HG03060 (cell line): ENCODE measurements around the gene GSAP.
A peak's percentile ranks its signal among the peaks of the same experiment; 100 is the strongest.

Source experiments
- ATAC-seq: cut with Tn5 transposase; IDR thresholded peaks from one replicate; pipeline ENCODE4 v1.9.1; 2021; ENCODE audit warnings: low read depth, moderate number of reproducible peaks; ENCODE audit not compliant: unreplicated experiment

The GSAP gene

DNA sequence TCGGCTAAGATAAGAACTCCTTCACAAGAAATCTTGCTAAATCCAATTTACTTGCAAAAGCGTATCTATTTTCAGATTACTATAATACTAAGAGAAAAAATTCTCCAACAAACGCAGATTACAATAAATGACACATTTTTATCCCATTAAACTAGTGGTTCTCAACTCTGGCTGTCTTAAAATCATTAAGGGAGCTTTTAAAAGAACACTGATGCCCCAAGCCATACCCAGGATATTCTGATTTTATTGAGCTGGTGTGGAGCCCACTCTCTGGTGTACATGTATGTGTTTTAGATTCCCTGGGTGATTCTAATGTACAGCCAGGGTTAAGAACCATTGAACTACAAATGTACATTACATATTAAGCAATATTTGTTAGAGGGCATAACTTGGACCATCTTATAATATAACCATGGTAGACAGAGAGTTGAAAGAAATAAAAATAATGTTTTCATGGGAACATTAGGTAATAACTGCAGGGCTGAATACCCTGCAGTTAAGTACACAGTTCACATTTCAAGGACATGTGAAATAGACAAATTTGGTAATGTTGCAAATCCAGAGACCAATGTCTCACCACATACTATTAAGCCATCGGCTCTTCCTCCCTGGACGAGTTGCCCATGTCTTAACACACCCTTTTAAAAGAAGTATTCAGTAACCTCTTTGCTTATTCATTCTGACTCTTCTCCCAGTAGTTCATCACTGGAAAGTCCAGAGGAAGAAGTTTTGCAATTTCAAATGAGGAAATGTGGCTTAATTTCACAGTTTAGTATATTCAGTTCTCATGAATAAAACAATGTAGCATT, 6.2 kb downstream of the GSAP start:
- ATAC-seq = no peak

DNA sequence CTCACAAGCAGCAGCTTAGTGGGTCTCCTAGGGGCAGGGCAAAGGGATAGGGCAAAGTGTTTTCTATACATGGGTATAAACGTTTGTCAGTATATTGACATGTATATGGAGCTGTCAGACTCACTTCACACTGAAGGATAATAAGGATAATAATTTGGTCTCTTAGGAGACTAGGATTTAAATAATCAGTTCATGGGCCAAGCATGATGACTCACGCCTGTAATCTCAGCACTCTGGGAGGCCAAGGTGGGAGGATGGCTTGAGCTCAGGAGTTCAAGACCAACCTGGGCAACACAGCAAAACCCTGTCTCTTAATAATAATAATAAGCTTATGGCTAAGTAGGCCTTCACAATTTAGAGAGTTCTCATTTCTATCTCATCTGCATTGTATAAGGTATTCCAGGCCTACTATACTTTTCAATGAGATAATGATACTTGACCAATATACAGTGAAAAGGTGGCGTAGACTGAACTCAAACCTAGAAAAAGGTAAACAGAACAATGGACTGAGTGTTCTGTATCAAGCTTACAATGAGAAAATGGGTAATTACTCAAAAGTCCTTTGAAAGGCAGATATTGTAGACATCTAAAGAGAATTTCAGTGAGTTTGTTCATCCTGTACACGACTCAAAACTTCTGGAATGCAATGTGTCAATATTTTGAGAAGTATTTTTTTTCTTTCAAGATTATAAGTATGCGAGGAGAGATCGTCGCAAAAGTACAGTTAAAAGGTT, 7.0 kb downstream of the GSAP start:
- no peak for ATAC-seq

DNA sequence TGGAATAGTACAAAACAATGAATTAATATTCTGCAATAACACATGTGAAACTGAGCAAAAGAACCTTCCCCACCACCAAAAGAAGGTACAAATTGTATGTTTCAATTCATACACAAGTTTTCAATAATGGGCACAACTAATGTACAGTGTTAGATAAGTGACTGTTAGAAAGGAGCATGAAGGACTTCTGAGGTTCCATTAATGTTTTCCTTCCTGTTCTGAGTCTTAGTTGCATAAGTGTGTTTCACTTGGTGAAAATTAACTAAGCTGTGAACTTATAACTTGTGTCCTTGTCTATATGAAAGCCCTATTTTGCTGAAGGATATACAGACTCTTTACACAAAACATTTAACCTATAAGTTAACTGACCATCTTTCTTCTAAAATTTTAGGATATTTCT, 8.2 kb downstream of the GSAP start:
- no peak for ATAC-seq

DNA sequence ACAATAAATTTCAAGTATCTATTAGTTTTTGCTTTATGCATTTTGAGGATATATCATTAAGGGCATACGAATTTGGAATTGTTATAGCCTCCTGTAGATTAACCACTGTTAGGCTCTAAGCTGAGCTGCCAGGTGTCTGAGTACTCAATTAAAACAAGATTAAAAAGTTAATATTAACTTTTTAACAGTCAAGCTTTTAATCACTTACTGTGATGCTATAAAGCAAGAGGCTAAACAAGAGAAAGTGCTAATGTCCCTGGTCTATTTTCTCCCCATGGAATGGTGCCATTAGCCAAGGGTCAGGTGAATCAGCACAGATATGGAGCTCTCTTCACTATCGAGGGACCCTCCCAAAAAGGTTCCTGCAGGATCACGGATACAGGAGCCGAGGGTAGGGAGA, 9.7 kb downstream of the GSAP start:
- no peak for ATAC-seq

DNA sequence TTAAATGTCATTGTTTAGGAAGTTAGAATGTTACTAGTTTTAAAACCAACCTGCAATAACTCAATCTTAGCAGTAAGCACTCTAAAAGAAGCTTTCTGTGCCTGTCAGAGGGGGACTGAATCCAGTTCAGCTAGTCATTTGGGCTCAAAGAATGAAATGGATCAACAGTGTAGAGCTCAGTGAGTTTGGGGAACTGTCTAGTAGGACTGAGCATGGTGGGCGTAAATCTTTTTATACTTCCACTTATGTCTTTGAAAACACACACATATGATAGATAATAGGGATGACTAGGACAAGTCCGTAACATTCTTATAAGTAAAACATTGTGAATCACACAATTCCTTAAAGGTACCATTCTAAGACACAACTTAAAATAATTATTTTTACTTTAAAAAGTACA, 11.5 kb downstream of the GSAP start:
- ATAC-seq = no peak

DNA sequence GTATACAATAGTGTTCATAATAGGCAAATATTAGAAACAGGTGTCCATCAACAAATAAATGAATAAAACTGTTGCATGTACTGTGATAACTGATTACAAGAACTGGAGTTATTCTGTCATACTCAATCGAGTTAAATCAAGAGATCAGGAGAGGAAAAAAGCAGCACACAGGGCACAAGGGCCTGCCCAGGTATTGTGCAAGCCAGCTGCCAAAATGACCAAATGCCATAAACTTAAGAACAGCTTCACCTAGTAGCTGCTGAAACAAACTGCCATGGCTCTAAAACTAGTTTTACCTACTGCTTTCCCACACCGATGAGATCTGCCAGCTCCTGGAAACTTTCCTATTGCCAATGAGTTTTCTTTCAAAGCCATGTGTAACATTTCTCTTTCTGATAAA, 12.2 kb downstream of the GSAP start:
- no peak for ATAC-seq

DNA sequence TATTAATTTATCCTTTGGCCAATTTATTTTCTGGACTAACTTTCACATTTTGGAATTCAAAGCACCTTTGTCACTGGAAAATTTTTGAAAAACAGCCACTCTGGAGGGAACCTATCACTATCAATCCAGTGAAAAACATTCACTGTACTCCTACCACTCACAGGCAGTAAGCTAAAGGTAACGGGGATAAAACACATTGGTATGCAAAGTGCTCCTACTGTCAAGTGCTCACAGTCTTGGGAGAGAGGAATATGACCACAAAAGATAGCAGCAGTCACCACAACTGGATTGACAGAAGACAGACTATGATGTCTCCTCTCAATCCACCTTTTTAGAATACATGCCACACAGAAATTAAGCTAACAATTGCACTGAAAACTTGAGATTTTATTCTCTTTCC, 13.3 kb downstream of the GSAP start:
- no peak for ATAC-seq

DNA sequence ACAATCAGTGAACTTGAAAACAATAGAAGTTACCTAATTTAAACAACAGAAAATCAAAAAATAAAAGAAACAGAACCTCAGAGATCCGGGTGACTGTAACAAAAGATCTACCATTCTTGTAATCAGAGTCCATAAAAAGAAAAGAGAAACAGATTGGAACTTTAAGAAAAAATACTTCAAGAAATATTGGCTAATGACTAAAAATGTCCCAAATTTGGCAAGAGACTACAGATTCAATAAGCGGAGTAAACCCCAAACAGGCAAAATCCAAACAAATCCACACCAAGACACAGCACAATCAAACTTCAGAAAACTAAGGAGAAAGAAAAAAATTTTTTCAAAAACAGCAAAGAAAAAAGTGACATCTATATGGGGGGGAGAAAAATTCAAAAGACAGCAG, 15.1 kb downstream of the GSAP start:
- no peak for ATAC-seq

DNA sequence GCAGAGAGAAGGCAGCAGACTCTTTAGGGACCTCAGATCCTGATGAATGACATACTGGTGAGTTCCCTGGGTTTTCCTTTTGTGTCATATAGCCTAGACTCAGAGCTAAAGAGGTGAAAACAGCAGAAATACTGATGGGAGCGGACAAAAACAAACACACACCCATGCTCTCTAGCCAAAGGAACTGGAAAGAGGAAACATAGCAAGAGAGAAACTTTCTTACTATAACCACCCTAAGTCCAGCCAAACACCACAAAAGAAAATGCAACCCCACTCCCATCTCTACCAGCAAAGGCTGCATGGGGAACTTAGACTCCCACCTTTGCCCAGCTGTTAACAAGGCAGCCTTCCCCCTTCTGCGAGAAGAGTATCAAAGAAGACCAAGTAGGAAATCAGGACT, 16.3 kb downstream of the GSAP start:
- no peak for ATAC-seq

DNA sequence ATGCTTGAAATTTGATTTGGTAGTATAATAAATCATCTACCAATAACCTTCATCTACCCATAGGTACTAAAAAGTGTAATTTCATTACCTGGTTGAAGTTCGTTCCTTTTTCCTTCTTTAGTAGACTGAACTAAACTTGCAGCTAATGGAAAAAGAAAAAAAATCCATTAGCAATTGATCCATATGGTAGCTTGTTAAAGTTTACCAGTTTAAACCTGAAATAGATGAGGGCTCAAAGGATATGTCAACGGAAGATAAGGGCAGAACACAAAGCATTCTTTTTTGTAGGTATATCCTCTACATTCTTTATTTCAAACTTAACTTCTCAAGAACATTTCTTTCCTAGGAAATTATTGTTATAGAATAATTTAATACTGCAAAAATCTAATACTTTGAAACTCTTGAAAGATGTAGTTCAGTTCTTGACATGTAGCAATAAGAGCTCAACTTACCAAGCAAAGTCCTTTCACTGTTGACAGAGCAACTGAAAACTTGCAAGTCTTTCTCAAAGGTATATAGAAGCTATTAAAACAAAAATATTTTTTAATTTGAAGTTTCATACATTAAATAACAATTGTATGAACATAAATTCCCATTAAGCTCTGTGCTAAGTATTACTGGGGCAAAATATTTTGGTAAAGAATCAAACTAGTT, 19.1 kb downstream of the GSAP start:
- ATAC-seq = no peak

DNA sequence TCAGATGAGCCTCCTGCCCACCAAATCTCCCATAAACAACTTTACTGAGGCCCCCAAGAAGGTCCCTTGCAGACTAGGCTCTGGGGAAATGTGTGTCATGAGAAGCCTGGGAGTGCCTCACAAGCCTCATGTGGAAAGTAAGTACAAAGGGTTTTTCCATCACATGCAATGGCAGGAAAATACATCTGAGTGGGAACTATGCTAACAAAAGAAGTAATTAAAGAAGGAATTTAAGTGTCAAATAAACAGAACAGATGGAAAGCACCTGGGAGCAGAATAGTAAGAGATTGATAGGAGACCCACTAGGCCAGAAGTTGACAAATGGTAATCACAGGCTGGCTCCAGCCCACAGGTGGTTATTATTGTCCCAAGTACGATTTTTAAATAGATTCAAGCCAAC, 20.5 kb downstream of the GSAP start:
- ATAC-seq = no peak

DNA sequence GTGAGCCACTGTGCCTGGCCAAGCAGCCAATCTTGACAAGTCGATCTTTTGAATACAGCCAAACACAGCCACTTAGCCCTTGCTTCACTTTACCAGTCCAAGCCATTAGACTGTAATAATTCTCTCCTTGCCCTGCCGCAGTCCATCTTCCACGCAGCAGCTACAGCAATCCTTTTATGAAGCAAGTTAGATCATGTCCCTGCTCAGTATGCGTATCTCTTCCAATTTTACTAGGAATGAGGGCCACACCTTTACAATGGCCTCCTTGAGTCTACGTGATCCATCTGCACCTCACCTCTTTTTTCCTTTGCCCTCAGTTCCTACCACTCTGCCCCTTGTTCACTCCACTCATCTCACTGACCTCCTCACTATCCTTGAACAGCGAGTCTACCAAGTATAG, 22.2 kb downstream of the GSAP start:
- ATAC-seq = no peak

DNA sequence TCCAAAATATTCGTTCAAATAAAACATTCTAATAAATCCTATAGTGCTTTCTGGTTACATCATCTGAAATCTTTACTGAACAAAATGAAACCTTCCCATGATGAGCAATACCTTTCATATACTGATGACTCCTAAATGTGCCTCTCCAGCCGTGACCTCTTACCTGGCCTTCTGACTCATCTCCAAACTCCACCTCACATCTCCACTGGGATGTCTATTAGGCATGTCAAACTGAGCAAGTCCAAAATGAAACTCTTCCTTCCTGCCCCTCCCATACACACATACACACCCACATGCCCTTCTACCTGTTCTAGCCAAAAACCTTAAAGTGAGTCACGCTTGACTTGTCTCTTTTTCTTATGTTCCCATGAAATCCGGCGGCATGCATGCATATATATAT, 22.9 kb downstream of the GSAP start:
- peak; percentile 96 for ATAC-seq

DNA sequence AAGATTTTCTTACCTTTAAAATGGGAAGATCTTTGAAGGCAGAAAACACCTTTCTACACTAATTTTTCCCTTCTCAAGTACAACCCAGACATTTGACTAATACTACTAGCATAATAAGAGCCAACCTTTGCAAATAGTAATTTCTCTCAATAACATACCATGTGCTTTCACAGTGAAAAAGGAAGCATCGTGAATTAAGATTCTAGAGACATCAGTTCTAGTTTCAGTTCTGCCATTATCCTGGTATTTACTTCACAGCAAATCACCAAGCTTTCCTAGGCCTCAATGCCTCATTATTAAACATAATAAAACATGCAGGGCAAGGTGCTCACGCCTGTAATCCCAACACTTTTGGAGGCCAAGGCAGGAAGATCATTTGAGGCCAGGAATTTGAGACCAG, 24.9 kb downstream of the GSAP start:
- no peak for ATAC-seq

DNA sequence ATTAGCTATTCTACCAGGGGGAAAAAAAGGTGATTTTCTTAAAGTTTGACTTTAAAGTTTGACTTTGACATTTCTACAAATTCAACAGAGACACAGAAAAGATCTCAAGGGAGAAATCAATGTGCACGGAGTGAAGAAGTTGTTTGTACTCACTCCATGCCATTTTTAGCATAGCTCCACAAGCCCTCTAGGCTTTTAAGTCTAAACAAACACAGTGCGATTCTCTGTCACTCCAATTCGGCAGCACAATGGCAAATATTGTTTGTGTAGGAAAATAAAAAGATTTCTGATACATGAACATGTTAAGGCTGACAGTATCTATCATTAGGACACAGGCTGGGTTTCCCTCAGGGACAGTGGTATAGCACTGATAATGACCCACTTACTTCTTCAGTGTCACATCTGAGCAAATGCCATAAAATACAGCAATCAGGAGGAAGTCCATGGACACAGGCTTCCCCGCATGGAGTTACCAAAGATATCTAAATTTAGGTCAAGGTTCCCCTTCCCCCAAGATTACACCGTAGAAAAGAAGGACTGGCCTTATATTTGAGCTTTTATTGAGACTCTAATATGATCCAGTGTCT, 28.0 kb downstream of the GSAP start:
- no peak for ATAC-seq

DNA sequence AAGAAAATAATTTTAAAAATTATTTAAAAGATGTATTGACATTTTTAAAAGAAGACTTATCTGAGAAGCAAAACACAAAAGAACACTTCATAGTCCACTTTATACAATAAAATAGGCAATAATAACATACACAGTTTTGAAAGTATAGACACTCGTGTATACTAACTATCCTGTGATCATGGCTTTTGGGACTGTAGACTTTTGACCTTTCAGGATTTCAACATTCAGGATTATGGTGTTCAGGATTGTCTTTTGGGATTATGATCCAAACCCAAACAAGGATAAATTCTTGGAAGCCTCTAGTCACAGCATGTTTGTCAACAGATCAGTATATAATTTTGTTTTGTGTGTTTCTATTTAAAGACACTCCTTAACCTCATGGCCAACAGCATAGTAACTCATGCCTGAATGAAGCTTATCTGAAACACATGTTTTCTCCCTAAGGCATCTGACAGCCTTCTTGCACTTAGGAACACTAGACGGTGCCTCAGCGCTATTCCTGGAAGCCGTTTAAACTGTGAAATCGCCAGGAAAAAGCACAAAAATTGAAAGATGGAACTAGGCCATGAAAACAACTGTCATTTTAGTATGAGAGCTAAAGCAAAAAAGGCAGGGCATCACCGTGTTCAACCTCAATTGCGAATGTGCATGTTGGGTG, 29.9 kb downstream of the GSAP start:
- no peak for ATAC-seq

DNA sequence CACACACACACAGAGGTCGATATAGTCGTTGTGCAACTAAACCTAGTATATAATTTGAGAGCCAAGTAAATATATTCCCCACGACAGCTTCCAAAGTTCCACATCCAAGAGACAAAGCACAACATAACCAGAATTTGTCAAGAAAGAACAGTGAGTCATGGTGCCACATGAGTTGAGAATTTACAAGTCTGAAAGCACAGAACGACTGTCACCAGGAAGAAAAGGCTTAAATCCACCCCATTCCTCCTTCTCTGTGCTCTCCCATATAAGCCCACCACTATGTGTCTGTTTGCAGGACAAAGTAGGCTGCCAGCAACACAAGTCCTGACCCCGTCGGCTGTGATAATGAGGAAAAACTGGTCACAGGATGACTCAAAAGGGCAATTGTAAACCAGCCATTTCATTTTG, 32.8 kb downstream of the GSAP start:
- no peak for ATAC-seq

DNA sequence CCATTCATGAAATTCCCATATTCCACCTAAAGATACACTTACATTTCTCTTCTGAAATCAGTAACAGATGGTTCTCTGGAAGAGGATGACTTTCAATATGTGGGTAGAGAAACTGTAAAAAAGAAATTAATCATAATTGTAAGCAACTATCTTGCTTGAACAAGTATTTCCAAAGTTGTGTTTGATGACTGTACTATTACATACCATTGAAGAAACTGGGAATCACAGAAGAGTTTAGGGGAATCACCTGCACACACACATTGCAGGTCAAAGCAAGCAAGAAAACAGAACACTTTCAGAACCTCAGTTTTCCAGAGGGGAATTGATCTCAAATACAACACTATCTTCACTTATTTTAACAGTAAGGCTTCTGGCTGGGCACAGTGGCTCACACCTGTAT, 33.6 kb downstream of the GSAP start:
- no peak for ATAC-seq

DNA sequence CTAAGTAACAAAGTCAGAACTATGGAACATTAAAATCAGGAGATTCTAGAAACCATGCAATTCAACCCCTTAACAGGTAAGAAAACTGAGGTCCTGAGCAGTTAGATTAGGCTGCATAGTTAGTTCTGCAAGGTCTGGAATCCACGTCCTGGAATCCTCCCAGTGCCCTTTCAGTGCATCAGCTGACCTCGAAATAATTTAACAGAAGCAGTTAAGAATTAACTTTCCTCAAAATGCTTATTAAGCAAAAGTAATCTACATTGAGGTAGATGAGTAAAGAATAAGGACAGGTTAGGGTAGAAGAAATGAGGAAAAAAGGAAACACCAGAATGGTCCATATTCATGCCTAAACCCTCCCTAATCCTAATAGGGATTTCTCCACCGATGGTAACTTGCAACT, 37.6 kb downstream of the GSAP start:
- ATAC-seq = no peak

DNA sequence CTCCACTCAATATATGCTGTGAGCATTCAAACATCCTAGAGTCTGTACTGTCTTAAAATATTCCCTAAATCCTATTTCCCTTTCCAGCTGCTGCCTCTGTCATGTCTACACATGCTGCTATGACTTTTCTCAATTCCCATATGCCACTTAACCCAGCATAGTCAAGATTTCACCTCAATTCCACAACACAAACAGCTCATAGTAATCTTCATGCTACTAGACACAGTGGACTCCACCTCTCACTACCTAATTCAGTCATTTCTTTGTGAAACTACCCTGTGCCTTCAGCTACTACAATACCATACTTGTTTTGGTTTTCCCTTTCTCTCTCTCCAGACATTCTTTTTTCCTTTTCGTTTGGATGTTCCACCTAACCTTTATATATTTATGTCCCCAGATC, 45.5 kb downstream of the GSAP start:
- ATAC-seq = no peak

DNA sequence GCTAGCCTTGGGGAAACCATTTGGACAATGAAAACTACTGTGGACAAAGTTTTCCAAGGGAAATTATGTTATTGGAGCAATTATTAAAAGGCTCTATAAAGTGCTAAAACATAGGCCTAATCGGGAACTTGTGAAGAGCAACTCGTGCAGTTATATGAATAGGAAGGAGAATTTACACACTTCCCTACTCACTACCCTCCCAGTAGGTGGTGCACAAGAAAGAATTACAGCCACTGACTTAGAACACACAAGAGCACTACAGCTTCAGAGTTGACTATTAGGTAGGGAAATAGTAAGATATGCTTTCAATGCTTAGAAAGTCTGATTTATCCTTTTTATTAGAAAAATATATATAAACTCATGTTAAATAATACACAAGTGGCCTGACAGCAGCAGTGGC, 47.2 kb downstream of the GSAP start:
- ATAC-seq = no peak
